ENCODE measurements around the gene COPS9.

The COPS9 gene

DNA sequence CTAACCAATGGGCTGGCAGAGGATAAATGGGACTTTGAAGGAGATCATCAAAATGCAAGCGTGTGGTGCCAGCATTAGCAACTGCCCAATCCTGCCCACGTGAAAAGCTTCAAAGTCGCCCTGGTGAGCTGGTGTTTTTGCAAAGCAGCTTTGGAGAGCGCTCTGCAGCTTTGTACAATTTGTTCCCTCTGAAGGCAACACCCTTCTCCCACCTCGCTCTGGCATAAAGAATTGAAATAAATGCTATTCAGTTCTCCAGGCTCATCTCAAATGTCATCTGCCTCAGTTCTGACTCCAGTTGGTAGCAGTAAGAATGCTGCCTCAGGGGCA, 3.5 kb downstream of the COPS9 start:
- DNase-seq, result no peak

DNA sequence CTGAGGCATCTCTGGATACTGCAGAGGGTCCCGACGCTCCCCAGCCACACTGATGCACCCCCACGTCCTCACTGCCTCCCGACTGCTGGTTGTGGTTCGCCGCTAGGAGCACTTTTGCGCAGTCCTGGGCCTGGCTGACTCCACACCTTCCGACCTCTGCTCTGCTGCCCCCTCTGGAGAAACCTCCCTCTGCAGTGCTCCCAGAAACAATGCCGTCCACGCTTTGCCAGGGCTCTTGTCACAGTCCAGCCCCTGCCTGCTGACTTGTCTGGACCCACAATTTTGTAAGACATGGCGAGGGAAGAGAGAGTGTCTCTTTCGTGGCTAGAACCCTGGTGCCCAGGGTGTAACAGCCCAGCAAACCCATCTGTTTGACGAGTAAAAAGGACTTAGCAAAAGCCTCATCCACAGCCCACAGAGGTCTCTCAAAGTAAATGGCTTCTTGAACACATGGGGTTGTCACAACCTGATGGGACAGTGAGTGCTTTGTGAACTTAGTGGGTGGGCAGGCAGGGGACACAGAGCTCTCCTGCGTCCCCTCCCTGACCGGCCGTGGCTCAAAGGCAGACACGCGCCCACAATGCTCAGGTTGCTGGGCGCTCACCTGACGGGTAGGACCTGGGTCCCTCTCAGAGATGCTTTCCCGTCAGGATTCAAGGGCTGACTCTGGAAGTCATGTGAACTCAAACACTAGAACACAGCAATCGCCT, 4.0 kb downstream of the COPS9 start:
- no peak for DNase-seq

- DNase-seq, result no peak
Measured at GRCh38 chr2:240131296-240131695, 4.8 kb downstream of the COPS9 start.

GRCh38 chr2:240130393-240131195, 5.5 kb downstream of the COPS9 start:
- no peak for DNase-seq

- no peak for DNase-seq
Measured at GRCh38 chr2:240129731-240130392, 6.2 kb downstream of the COPS9 start.

GRCh38 chr2:240129311-240129710, 6.8 kb downstream of the COPS9 start:
- no peak for DNase-seq

DNA sequence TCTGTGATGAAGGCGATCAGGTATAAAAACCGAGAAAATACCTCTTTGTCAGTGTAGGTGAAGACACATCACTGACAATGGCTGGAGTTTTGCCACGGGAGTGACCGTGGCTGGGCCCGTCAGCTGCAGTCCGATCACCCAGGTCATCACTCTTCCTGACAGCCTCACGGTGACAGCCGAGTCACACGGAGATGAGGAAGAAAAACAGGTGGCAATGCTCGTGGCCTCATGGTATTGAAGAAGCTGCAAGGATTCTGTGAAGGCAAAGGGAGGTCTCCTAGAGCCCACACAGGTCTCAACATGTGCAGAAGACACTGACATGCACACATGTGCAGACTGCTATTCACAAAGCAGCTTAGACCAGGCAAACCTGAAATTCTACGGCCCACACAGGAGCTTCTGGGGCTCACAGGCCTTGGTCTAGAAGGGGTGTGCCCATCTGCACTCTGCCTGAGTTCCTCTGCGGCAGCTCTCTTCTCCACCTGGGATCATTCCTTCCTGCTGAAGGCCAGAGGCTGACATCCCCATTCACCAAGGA, 7.4 kb downstream of the COPS9 start:
- DNase-seq, result no peak

- no peak for DNase-seq
Measured at GRCh38 chr2:240127911-240128607, 8.0 kb downstream of the COPS9 start.

GRCh38 chr2:240127191-240127750, 8.8 kb downstream of the COPS9 start:
- no peak for DNase-seq

GRCh38 chr2:240126731-240127130, 9.4 kb downstream of the COPS9 start:
- no peak for DNase-seq

DNA sequence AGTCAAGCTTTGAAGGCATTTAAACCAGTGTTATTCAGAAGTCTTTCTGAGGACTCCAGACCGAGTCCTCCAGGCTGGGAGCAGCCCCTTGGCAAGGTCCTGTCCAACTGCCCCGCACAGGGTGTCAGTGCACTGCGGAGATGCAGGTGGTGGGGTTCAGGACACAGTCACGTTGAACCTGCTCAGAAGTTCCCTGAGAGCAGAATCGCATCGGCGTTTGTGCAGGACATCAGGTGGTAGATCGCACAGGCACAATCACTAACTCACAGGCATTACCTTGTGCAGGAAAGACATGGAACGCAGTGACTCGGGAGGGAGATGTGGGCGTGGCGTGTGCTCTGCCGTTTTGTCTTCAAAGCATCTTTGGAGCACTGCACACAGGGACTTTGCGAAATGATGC, 10.4 kb downstream of the COPS9 start:
- DNase-seq, result no peak

- no peak for DNase-seq
Measured at GRCh38 chr2:240124651-240125030, 11.5 kb downstream of the COPS9 start.

GRCh38 chr2:240123821-240124650, 12.1 kb downstream of the COPS9 start:
- DNase-seq, result no peak

- DNase-seq, result no peak
Measured at GRCh38 chr2:240121675-240122074, 14.4 kb downstream of the COPS9 start.

DNA sequence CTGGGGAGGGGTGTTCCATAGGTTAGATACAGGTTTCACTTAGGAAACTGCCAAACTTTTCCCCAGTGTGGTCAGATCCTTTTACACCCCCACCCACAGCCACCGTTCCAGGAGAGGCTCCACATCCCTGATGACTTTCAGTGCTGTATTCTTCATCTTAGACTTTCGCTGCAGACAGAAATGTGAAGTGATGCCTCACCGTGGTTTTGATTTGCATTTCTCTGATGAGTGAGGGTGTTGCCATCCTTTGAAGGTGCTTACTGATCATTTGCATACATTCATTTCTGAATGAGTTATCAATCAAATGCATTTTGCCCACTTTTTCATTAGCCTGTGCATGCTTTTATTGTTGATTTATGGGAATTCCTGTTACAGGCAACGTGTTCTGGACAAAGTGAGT, 14.9 kb downstream of the COPS9 start:
- no peak for DNase-seq

GRCh38 chr2:240114233-240114632, 21.9 kb downstream of the COPS9 start:
- DNase-seq, result no peak

- DNase-seq, result no peak
Measured at GRCh38 chr2:240112914-240113690, 23.0 kb downstream of the COPS9 start.

- no peak for DNase-seq
Measured at GRCh38 chr2:240111253-240111652, 24.9 kb downstream of the COPS9 start.

GRCh38 chr2:240109386-240109785, 26.7 kb downstream of the COPS9 start:
- no peak for DNase-seq

DNA sequence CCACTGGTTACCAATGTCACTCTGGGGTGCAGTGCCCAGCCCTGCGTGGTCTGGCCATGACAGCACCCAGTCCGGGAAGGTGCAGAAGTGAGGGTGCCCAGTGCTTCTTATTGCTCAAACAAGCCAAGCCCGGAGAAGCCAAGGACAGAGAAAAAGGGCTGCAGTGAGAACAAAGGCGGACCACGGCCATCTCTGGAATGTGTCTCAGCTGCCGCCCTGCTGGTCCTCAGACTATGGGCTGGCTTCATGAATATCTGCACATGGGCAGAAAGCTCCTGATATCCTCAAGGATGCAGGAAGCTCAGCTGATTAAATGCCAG, 28.7 kb downstream of the COPS9 start:
- no peak for DNase-seq

DNA sequence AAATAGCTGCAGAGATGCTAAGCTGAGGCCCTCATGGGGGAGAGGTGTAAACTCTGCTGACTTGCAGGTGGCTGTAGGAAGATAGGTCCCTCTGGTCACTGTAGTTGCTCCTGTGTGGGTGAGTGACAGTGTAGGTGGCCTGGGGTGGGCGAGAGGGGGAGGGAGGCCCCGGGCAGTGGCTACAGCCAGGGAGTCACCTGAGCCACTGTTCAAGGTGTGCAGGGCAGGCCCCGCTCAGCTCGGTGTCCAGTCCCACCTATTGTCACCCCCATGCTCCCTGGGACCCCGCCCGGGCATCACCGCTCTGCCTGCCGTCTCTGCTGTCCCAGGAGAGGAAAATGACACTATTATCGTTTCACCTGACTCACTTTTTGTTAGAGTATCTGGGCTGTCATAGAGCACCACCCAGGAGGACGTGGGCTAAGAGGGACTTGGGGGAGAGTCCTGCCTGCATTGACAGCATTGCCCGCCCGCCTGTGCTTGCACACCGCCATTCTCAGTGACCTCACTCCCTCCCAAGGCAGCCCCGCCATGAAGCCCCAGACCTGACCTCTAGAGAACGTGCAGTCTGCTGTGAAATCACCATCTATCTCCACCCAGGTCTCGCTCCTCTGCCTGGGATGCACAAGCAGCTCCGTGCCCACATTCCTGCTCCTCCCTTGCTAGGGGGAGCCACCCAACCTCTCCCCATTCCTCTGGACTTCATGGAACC, 29.2 kb downstream of the COPS9 start:
- DNase-seq, result no peak
